ENCODE data around the gene MEGF11.

MEGF11 gene

GRCh38 chr15:65938604-65939003 is 314.9 kb downstream of the MEGF11 start:
- POLR2A ChIA-PET = interaction anchor here (1.2 kb wide), 1 partner anchor 69 kb away, joined by 3 read pairs; the partner anchor contains the start of gene RAB11A
- no peak for TF ChIP-seq CTBP1 (IDR thresholded peaks at IDR 0.05; ENCODE audit: borderline replicate concordance)
- no peak for TF ChIP-seq LEF1 (IDR thresholded peaks at IDR 0.05; ENCODE audit: borderline replicate concordance)
- TF ChIP-seq TARDBP (IDR thresholded peaks at IDR 0.05) = no peak
- no peak for TF ChIP-seq ARNT (IDR thresholded peaks at IDR 0.05)
- no peak for TF ChIP-seq FOXA1 (IDR thresholded peaks at IDR 0.05)
- no peak for TF ChIP-seq ZNF384 (IDR thresholded peaks at IDR 0.05)
- no peak for TF ChIP-seq L3MBTL2 (conservative IDR thresholded peaks at IDR 0.05)
- no peak for TF ChIP-seq PKNOX1 (IDR thresholded peaks at IDR 0.05)
- no peak for TF ChIP-seq HDGF (IDR thresholded peaks at IDR 0.05; ENCODE audit: borderline replicate concordance)
- TF ChIP-seq NFRKB (IDR thresholded peaks at IDR 0.05) = no peak
- no peak for TF ChIP-seq FOXK2 (IDR thresholded peaks at IDR 0.05)
- DNase-seq (ENCODE audit: extremely low spot score) = no peak
- CTCF ChIA-PET = no interaction called here

GRCh38 chr15:65937476-65937875 is 316.1 kb downstream of the MEGF11 start:
- POLR2A ChIA-PET = no interaction called here
- DNase-seq (ENCODE audit: extremely low spot score) = no peak
- TF ChIP-seq FOXM1 (IDR thresholded peaks at IDR 0.05; ENCODE audit: borderline replicate concordance) (no peak), CTBP1 (IDR thresholded peaks at IDR 0.05; ENCODE audit: borderline replicate concordance) (no peak), ARNT (IDR thresholded peaks at IDR 0.05) (no peak), SP1 (IDR thresholded peaks at IDR 0.05) (no peak), NFRKB (IDR thresholded peaks at IDR 0.05) (no peak), TARDBP (IDR thresholded peaks at IDR 0.05) (no peak), L3MBTL2 (conservative IDR thresholded peaks at IDR 0.05) (no peak), ELF4 (IDR thresholded peaks at IDR 0.05) (no peak), SUZ12 (IDR thresholded peaks at IDR 0.05) (no peak), LEF1 (IDR thresholded peaks at IDR 0.05; ENCODE audit: borderline replicate concordance) (no peak), BHLHE40 (IDR thresholded peaks at IDR 0.05; ENCODE audit: borderline replicate concordance) (no peak)
- CTCF ChIA-PET = no interaction called here

- TF ChIP-seq SUZ12 (IDR thresholded peaks at IDR 0.05) (no peak), FOXK2 (IDR thresholded peaks at IDR 0.05) (no peak), L3MBTL2 (conservative IDR thresholded peaks at IDR 0.05) (no peak)
- POLR2A ChIA-PET = no interaction called here
- DNase-seq (ENCODE audit: extremely low spot score) = no peak
- CTCF ChIA-PET = no interaction called here
These were observed 316.5 kb downstream of the MEGF11 start for GRCh38 chr15:65937054-65937453.

- CTCF ChIA-PET = interaction anchor here (0.6 kb wide), 1 partner anchor 14 kb away, joined by 3 read pairs; no protein-coding TSS in a partner anchor
- no peak for DNase-seq (ENCODE audit: extremely low spot score)
- TF ChIP-seq FOXA1 (IDR thresholded peaks at IDR 0.05) (no peak), BHLHE40 (IDR thresholded peaks at IDR 0.05; ENCODE audit: borderline replicate concordance) (no peak), ELF4 (IDR thresholded peaks at IDR 0.05) (no peak), TARDBP (IDR thresholded peaks at IDR 0.05) (no peak), SUZ12 (IDR thresholded peaks at IDR 0.05) (no peak), CTBP1 (IDR thresholded peaks at IDR 0.05; ENCODE audit: borderline replicate concordance) (no peak), PKNOX1 (IDR thresholded peaks at IDR 0.05) (no peak), ARNT (IDR thresholded peaks at IDR 0.05) (no peak), FOXK2 (IDR thresholded peaks at IDR 0.05) (no peak), LEF1 (IDR thresholded peaks at IDR 0.05; ENCODE audit: borderline replicate concordance) (no peak), FOXM1 (IDR thresholded peaks at IDR 0.05; ENCODE audit: borderline replicate concordance) (no peak), NFRKB (IDR thresholded peaks at IDR 0.05) (no peak), L3MBTL2 (conservative IDR thresholded peaks at IDR 0.05) (no peak), ZNF384 (IDR thresholded peaks at IDR 0.05) (no peak), HDGF (IDR thresholded peaks at IDR 0.05; ENCODE audit: borderline replicate concordance) (no peak), SP1 (IDR thresholded peaks at IDR 0.05) (no peak)
- POLR2A ChIA-PET = interaction anchor here (0.8 kb wide), 1 partner anchor 67 kb away, joined by 4 read pairs; the partner anchor contains the start of gene RAB11A
These were observed 317.3 kb downstream of the MEGF11 start for GRCh38 chr15:65936282-65936681.

GRCh38 chr15:65935391-65935790 is 318.2 kb downstream of the MEGF11 start:
- ChIA-PET POLR2A (no interaction called here), CTCF (interaction anchor here (0.7 kb wide), 1 partner anchor 17 kb away, joined by 3 read pairs; no protein-coding TSS in a partner anchor)
- TF ChIP-seq HDGF (IDR thresholded peaks at IDR 0.05; ENCODE audit: borderline replicate concordance) (no peak), TARDBP (IDR thresholded peaks at IDR 0.05) (no peak), FOXK2 (IDR thresholded peaks at IDR 0.05) (no peak), ARNT (IDR thresholded peaks at IDR 0.05) (no peak), L3MBTL2 (conservative IDR thresholded peaks at IDR 0.05) (no peak), BHLHE40 (IDR thresholded peaks at IDR 0.05; ENCODE audit: borderline replicate concordance) (no peak), SP1 (IDR thresholded peaks at IDR 0.05) (no peak), SUZ12 (IDR thresholded peaks at IDR 0.05) (no peak), ELF4 (IDR thresholded peaks at IDR 0.05) (no peak), LEF1 (IDR thresholded peaks at IDR 0.05; ENCODE audit: borderline replicate concordance) (no peak), CTBP1 (IDR thresholded peaks at IDR 0.05; ENCODE audit: borderline replicate concordance) (no peak), FOXM1 (IDR thresholded peaks at IDR 0.05; ENCODE audit: borderline replicate concordance) (no peak), NFRKB (IDR thresholded peaks at IDR 0.05) (no peak), PKNOX1 (IDR thresholded peaks at IDR 0.05) (no peak), ZNF384 (IDR thresholded peaks at IDR 0.05) (no peak), FOXA1 (IDR thresholded peaks at IDR 0.05) (no peak)

GRCh38 chr15:65931221-65931620 is 322.3 kb downstream of the MEGF11 start:
- CTCF ChIA-PET = no interaction called here
- DNase-seq (ENCODE audit: extremely low spot score) = no peak
- POLR2A ChIA-PET = interaction anchor here (0.6 kb wide), 1 partner anchor 1666 kb away, joined by 3 read pairs; no protein-coding TSS in a partner anchor
- TF ChIP-seq ZNF384 (IDR thresholded peaks at IDR 0.05) (no peak), BHLHE40 (IDR thresholded peaks at IDR 0.05; ENCODE audit: borderline replicate concordance) (no peak), PKNOX1 (IDR thresholded peaks at IDR 0.05) (no peak), FOXM1 (IDR thresholded peaks at IDR 0.05; ENCODE audit: borderline replicate concordance) (no peak)

More at GRCh38 chr15:65935391-65935790, 318.2 kb downstream of the MEGF11 start:
- no peak for DNase-seq (ENCODE audit: extremely low spot score)
